IMR-90 (cell line): Measurements from ENCODE around the gene TADA2A. TPM values are rescaled to one million over a fixed set of nuclear protein-coding genes. Genes with fewer than 3 reads are reported as not detected.

ENCODE experiments used
- ATAC-seq: fragments of 200-7000 bp; cut with Tn5 transposase; 2 replicates; pipeline ENCODE4 v1.9.1; 2020; ENCODE audit warnings: low read depth, mild to moderate bottlenecking, moderate library complexity
- BruUV-seq: library from RNA; stranded (reverse); fragments of 400-500 nt; replicated peaks from 2 replicates; lab custom pipeline; 2021; lab: Mats Ljungman, UMichigan
- CTCF ChIA-PET: fragments of 300-600 bp; formaldehyde crosslinking; extraction: SDS; loops from one replicate; lab custom pipeline; 2021; ENCODE audit warnings: antibody characterized with exemption; lab: Yijun Ruan, JAX
- POLR2A ChIA-PET: fragments of 300-600 bp; sonication (Branson Sonifier 250); formaldehyde crosslinking; loops from one replicate; lab custom pipeline; 2022; ENCODE audit warnings: antibody characterized with exemption; ENCODE audit not compliant: unreplicated experiment; lab: Charles Lee
- DNase-seq: peaks from one replicate; pipeline ENCODE4 v3.0.0; 2013
- H2AFZ ChIP-seq: replicated peaks from 2 replicates; pipeline ENCODE3; 2013; ENCODE audit warnings: low read length, mild to moderate bottlenecking; ENCODE audit not compliant: poor library complexity
- H2AK5ac ChIP-seq: 2 replicates; pipeline ENCODE4 v1.6.1; 2013; ENCODE audit warnings: low read depth, low read length, inconsistent platforms
- H2AK9ac ChIP-seq: replicated peaks from 2 replicates; pipeline ENCODE3; 2013; ENCODE audit warnings: mild to moderate bottlenecking, low read depth, low read length, moderate library complexity; ENCODE audit not compliant: poor library complexity
- H2BK120ac ChIP-seq: 2 replicates; pipeline ENCODE4 v1.6.1; 2013; ENCODE audit warnings: low read depth, low read length, inconsistent platforms
- H2BK15ac ChIP-seq: 3 replicates; pipeline ENCODE4 v1.6.1; 2013; ENCODE audit warnings: low read depth, low read length, inconsistent platforms
- H2BK20ac ChIP-seq: 2 replicates; pipeline ENCODE4 v1.6.1; 2013; ENCODE audit warnings: low read depth, mild to moderate bottlenecking, inconsistent platforms, low read length, moderate library complexity
- H2BK5ac ChIP-seq: 2 replicates; pipeline ENCODE4 v1.6.1; 2013; ENCODE audit warnings: mild to moderate bottlenecking, low read depth, low read length, inconsistent platforms; ENCODE audit not compliant: poor library complexity, severe bottlenecking
- H3K14ac ChIP-seq: replicated peaks from 2 replicates; pipeline ENCODE4 v1.6.1; 2013; ENCODE audit warnings: low read depth, low read length, inconsistent platforms
- H3K18ac ChIP-seq: 2 replicates; pipeline ENCODE4 v1.6.1; 2013; ENCODE audit warnings: low read depth, low read length, control low read depth
- H3K23ac ChIP-seq: 2 replicates; pipeline ENCODE4 v1.6.1; 2013; ENCODE audit warnings: low read depth, low read length, inconsistent platforms
- H3K27ac ChIP-seq: 2 replicates; pipeline ENCODE4 v1.5.1; 2013; ENCODE audit warnings: mild to moderate bottlenecking, control low read depth, low read length; ENCODE audit not compliant: insufficient read depth
- H3K27me3 ChIP-seq: 2 replicates; pipeline ENCODE4 v1.6.1; 2013; ENCODE audit warnings: low read length; ENCODE audit not compliant: control insufficient read depth, insufficient read depth
- H3K36me3 ChIP-seq: 2 replicates; pipeline ENCODE4 v1.6.1; 2013; ENCODE audit warnings: low read length, mixed read lengths; ENCODE audit not compliant: control insufficient read depth, insufficient read depth
- H3K4ac ChIP-seq: 2 replicates; pipeline ENCODE4 v1.6.1; 2013; ENCODE audit warnings: low read depth, low read length, inconsistent platforms
- H3K4me1 ChIP-seq: 2 replicates; pipeline ENCODE4 v1.6.1; 2013; ENCODE audit warnings: low read length, mixed read lengths; ENCODE audit not compliant: control insufficient read depth, insufficient read depth
- H3K4me2 ChIP-seq: 2 replicates; pipeline ENCODE4 v1.6.1; 2013; ENCODE audit warnings: low read depth, mild to moderate bottlenecking, control low read depth, low read length, moderate library complexity
- H3K4me3 ChIP-seq: 2 replicates; pipeline ENCODE4 v1.5.1; 2013; ENCODE audit warnings: low read depth, mild to moderate bottlenecking, control low read depth, low read length, moderate library complexity; ENCODE audit not compliant: insufficient read depth
- H3K56ac ChIP-seq: 2 replicates; pipeline ENCODE4 v1.6.1; 2013; ENCODE audit warnings: low read length, inconsistent platforms; ENCODE audit not compliant: insufficient read depth; ENCODE audit errors: extremely low read depth
- H3K79me1 ChIP-seq, 2 experiments: 2 replicates each; pipeline ENCODE4 v1.6.1; 2013; ENCODE audit warnings: low read length in 2 of 2, inconsistent platforms in 1 of 2, low read depth in 1 of 2
- H3K9ac ChIP-seq: 2 replicates; pipeline ENCODE4 v1.6.1; 2013; ENCODE audit warnings: low read depth, low read length, control low read depth
- H3K9me1 ChIP-seq: 2 replicates; pipeline ENCODE4 v1.6.1; 2013; ENCODE audit warnings: low read length, inconsistent platforms; ENCODE audit not compliant: insufficient read depth
- H3K9me3 ChIP-seq: 2 replicates; pipeline ENCODE4 v1.6.1; 2013; ENCODE audit warnings: low read length; ENCODE audit not compliant: control insufficient read depth, insufficient read depth
- H4K20me1 ChIP-seq: 2 replicates; pipeline ENCODE4 v1.6.1; 2013; ENCODE audit warnings: low read length, inconsistent platforms; ENCODE audit not compliant: insufficient read depth
- H4K5ac ChIP-seq: 2 replicates; pipeline ENCODE4 v1.6.1; 2013; ENCODE audit warnings: mild to moderate bottlenecking, low read depth, low read length, control low read depth
- H4K8ac ChIP-seq, 2 experiments: 2 replicates each; pipeline ENCODE4 v1.6.1; 2013; ENCODE audit warnings: low read depth in 2 of 2, low read length in 2 of 2, control low read depth in 1 of 2, inconsistent platforms in 1 of 2
- H4K91ac ChIP-seq: 2 replicates; pipeline ENCODE4 v1.6.1; 2013; ENCODE audit warnings: low read depth, low read length, inconsistent platforms; ENCODE audit not compliant: insufficient read depth
- BHLHE40 ChIP-seq: fragments of 150-350 bp; IDR thresholded peaks from 2 replicates; pipeline ENCODE4 v1.6.1; 2016; ENCODE audit warnings: mild to moderate bottlenecking, low read depth, low read length
- MAZ ChIP-seq: IDR thresholded peaks from 2 replicates; pipeline ENCODE4 v1.6.1; 2012; ENCODE audit warnings: low read depth, mild to moderate bottlenecking, low read length, improper control_type of control experiment, moderate library complexity, borderline replicate concordance
- RAD21 ChIP-seq: IDR thresholded peaks from 2 replicates; pipeline ENCODE4 v1.6.1; 2012; ENCODE audit warnings: low read length, improper control_type of control experiment
- SMC3 ChIP-seq: fragments of 150-350 bp; IDR thresholded peaks from 2 replicates; pipeline ENCODE4 v1.6.1; 2016; ENCODE audit warnings: low read depth, mild to moderate bottlenecking, antibody characterized with exemption, low read length, moderate library complexity
- USF2 ChIP-seq: fragments of 150-350 bp; IDR thresholded peaks from 2 replicates; pipeline ENCODE4 v1.6.1; 2017; ENCODE audit warnings: mild to moderate bottlenecking, antibody characterized with exemption, low read length, low read depth
- WGBS, 2 experiments: methylation state at CpG; one replicate each; pipeline versions ENCODE4 v1.1.5 to v1.1.7; 2013; ENCODE audit warnings: missing lambda C conversion rate in 2 of 2; ENCODE audit not compliant: insufficient read length in 1 of 2; ENCODE audit errors: extremely low coverage in 2 of 2; 5-methylcytosine and 5-hydroxymethylcytosine counted together
- dilution Hi-C: fragments of 300-500 bp; cut with HindIII; formaldehyde crosslinking; loops from one replicate; pipeline ENCODE4 v1.14.3; 2018; ENCODE audit warnings: low sequenced_read_pairs; ENCODE audit not compliant: unreplicated experiment
- in situ Hi-C: fragments of 300-500 bp; cut with MboI; formaldehyde crosslinking; loops from 3 replicates; pipeline ENCODE4 v1.14.3; 2019; ENCODE audit warnings: low sequenced_read_pairs, inconsistent platforms, mixed read lengths
- intact Hi-C: fragments of 100-400 bp; cut with micrococcal nuclease; formaldehyde crosslinking; loops from 2 replicates; pipeline ENCODE4 v1.10.0; 2022
- polyA plus RNA-seq, 3 experiments: library from polyadenylated mRNA; depleted of rRNA; stranded (reverse); fragments of >200 nt; gene quantifications; 2 replicates each; pipeline ENCODE4 v1.2.3, GENCODE V29; 2012; ENCODE audit warnings: low replicate concordance in 1 of 3
- total RNA-seq: library from RNA; depleted of rRNA; stranded (reverse); fragments of >200 nt; gene quantifications from 2 replicates; pipeline ENCODE4 v1.2.3, GENCODE V29; 2012

TADA2A gene
- total and polyA plus RNA-seq, 2 of the 4 experiments (the other 2 are of a cell fraction): 13.1 to 19.7 TPM

- H2BK15ac ChIP-seq: no peak within 1 kb of the TSS
- no peak for TF ChIP-seq RAD21
- no peak for TF ChIP-seq SMC3
- no peak for TF ChIP-seq MAZ
- no peak for TF ChIP-seq USF2
- TF ChIP-seq BHLHE40: no peak
- H3K27ac ChIP-seq: no peak within 1 kb of the TSS
- no peaks in the 10 kb centered on the region for H3K9me3 ChIP-seq
- in situ Hi-C loops (loop anchor here (10.0 kb wide), 1 partner anchor 771 kb away; the partner anchor contains the start of gene MRM1), dilution Hi-C loops (no loop called here), intact Hi-C loops (loop anchor here (10.0 kb wide), 1 partner anchor 229 kb away; the partner anchor contains the start of gene SYNRG)
- no peak within 1 kb of the TSS for H3K56ac ChIP-seq
- H4K20me1 ChIP-seq: no peaks in the 10 kb centered on the region
- WGBS, 2 experiments: no CpG with 5 or more reads among the region's 7 CpGs
- no peak within 1 kb of the TSS for H4K8ac ChIP-seq
- H2AK9ac ChIP-seq: no peak within 1 kb of the TSS
- no peak within 1 kb of the TSS for H2BK120ac ChIP-seq
- no peak within 1 kb of the TSS for H3K4ac ChIP-seq
- H3K4me2 ChIP-seq: no peak within 1 kb of the TSS
- no peak within 1 kb of the TSS for H4K91ac ChIP-seq
- DNase-seq (no peak), ATAC-seq (no peak)
- H4K5ac ChIP-seq: no peak within 1 kb of the TSS
- no peak within 1 kb of the TSS for H3K23ac ChIP-seq
- H3K4me1 ChIP-seq: no peaks in the 10 kb centered on the region
- no peaks in the 10 kb centered on the region for H3K27me3 ChIP-seq
- peaks cover 2 to 3% of the 10 kb centered on the region in 2 experiments; a peak in 1 of 4 replicates for H3K79me1 ChIP-seq
- no peak within 1 kb of the TSS for H2AFZ ChIP-seq
- H3K36me3 ChIP-seq: no peaks in the 10 kb centered on the region
- no peak within 1 kb of the TSS for H3K9ac ChIP-seq
- H3K18ac ChIP-seq: no peak within 1 kb of the TSS
- H3K9me1 ChIP-seq: no peaks in the 10 kb centered on the region
- H2BK20ac ChIP-seq: no peak within 1 kb of the TSS
- H2AK5ac ChIP-seq: no peak within 1 kb of the TSS; the same call in 1 of the 2 replicates
- ChIA-PET POLR2A (no interaction called here), CTCF (interaction anchor here (3.4 kb wide), 1 partner anchor 22 kb away, joined by 19 read pairs; no protein-coding TSS in a partner anchor)
- no TSS peak for BruUV-seq
- no peak within 1 kb of the TSS for H3K14ac ChIP-seq
- no peak within 1 kb of the TSS for H2BK5ac ChIP-seq
- no peak within 1 kb of the TSS for H3K4me3 ChIP-seq
Observed at GRCh38 chr17:37375706-37376105, 31.0 kb upstream of the TADA2A start, which contains the start of gene C17orf78. Gene C17orf78, plus strand, starts transcription at chr17:37375985. Its CDS starts 108 bp downstream, at chr17:37376093.
